LNCAP (cell line): Measurements from ENCODE around the gene NES.

Source experiments
- CTCF ChIP-seq: fragments of 450-650 bp; IDR thresholded peaks from 2 replicates; pipeline ENCODE4 v1.5.1; 2017; ENCODE audit warnings: mild to moderate bottlenecking

The NES gene

GRCh38 chr1:156714830-156715229 is 37.6 kb upstream of the NES start:
- no peak for TF ChIP-seq CTCF

- no peak for TF ChIP-seq CTCF
These were observed 35.4 kb upstream of the NES start for GRCh38 chr1:156712626-156713025.

- no peak for TF ChIP-seq CTCF
These were observed 34.0 kb upstream of the NES start for GRCh38 chr1:156711011-156711817.

- no peak for TF ChIP-seq CTCF
These were observed 32.7 kb upstream of the NES start for GRCh38 chr1:156709757-156710489.

GRCh38 chr1:156709031-156709430 is 31.8 kb upstream of the NES start:
- TF ChIP-seq CTCF = no peak

GRCh38 chr1:156708218-156708661 is 31.0 kb upstream of the NES start:
- no peak for TF ChIP-seq CTCF

GRCh38 chr1:156707417-156708217 is 30.4 kb upstream of the NES start:
- no peak for TF ChIP-seq CTCF
